GM10248 (cell line): Measurements from ENCODE around the gene TBC1D2B.

Experiments
- CTCF ChIA-PET: fragments of 300-600 bp; sonication (Branson Sonifier 250); formaldehyde crosslinking; extraction: SDS; loops from one replicate; lab custom pipeline; 2021; ENCODE audit warnings: antibody characterized with exemption; lab: Yijun Ruan, JAX
- POLR2A ChIA-PET: fragments of 350-650 bp; sonication (Branson Sonifier 250); formaldehyde crosslinking; extraction: SDS; loops from one replicate; lab custom pipeline; 2020; ENCODE audit warnings: antibody characterized with exemption; lab: Yijun Ruan, JAX
- DNase-seq: peaks from one replicate; pipeline ENCODE4 v3.0.0; 2012; ENCODE audit errors: extremely low spot score
- TF ChIP-seq, protein P1 (sequence below): IDR thresholded peaks from 2 replicates; pipeline ENCODE4 v1.5.1; 2012; ENCODE audit warnings: mild to moderate bottlenecking, low read depth; ENCODE audit errors: extremely low read depth, missing control alignments, control extremely low read depth

Gene TBC1D2B

DNA sequence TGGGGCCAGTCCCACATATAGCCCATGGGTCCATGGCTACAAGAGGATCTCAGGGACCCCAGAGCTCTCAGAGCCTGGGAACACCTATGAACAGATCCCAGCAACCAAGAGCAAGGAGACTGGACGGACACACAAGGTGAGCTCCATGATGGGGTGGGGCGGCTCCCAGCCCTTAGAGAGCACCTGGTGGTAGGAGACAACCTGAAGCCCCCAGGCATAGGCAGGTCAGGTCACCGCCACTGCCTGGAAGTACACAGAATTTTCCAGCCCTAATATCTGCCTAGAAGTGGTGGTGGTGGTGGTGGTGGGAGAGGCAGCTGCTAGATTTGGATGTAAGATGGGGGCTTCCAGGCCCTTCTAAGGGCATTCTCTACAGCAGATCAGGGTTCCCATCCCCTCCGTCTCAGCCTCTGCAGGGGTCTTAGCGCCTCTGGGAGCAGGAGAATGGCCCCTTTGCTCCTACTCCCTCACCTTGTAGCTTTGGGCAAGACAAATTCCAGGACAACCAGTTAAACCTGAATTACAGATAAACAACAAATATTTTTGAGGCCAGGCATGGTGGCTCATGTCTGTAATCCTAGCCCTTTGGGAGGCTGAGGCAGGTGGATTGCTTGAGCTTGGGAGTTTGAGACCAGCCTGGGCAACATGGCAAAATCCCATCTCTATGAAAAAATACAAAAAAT is 24.1 kb upstream of the TBC1D2B start:
- TF ChIP-seq, protein P1, sequence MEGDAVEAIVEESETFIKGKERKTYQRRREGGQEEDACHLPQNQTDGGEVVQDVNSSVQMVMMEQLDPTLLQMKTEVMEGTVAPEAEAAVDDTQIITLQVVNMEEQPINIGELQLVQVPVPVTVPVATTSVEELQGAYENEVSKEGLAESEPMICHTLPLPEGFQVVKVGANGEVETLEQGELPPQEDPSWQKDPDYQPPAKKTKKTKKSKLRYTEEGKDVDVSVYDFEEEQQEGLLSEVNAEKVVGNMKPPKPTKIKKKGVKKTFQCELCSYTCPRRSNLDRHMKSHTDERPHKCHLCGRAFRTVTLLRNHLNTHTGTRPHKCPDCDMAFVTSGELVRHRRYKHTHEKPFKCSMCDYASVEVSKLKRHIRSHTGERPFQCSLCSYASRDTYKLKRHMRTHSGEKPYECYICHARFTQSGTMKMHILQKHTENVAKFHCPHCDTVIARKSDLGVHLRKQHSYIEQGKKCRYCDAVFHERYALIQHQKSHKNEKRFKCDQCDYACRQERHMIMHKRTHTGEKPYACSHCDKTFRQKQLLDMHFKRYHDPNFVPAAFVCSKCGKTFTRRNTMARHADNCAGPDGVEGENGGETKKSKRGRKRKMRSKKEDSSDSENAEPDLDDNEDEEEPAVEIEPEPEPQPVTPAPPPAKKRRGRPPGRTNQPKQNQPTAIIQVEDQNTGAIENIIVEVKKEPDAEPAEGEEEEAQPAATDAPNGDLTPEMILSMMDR = no peak
- ChIA-PET CTCF (interaction anchor here (0.7 to 4.5 kb wide), 8 partner anchors 10 to 202 kb away, joined by 3 to 21 read pairs (median 5); no protein-coding TSS in a partner anchor), POLR2A (no interaction called here)
- no peak for DNase-seq

DNA sequence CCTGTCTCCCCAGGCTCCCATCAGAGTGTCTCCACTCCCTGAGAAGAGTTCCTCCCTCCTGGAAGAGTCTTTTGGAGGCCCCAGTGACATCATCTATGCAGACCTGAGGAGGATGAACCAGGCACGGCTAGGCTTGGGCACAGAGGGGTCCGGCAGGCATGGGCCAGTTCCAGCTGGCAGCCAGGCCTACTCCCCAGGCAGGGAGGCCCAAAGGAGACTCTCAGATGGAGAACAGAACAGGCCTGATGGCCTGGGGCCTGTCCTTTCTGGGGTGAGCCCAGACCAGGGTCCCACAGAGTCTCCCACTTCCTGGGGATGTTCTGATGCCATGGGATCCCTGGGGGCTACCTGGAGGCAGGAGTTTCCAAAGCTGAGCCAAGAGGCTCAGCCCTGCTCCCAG is 23.4 kb upstream of the TBC1D2B start:
- TF ChIP-seq, protein P1 = no peak

DNA sequence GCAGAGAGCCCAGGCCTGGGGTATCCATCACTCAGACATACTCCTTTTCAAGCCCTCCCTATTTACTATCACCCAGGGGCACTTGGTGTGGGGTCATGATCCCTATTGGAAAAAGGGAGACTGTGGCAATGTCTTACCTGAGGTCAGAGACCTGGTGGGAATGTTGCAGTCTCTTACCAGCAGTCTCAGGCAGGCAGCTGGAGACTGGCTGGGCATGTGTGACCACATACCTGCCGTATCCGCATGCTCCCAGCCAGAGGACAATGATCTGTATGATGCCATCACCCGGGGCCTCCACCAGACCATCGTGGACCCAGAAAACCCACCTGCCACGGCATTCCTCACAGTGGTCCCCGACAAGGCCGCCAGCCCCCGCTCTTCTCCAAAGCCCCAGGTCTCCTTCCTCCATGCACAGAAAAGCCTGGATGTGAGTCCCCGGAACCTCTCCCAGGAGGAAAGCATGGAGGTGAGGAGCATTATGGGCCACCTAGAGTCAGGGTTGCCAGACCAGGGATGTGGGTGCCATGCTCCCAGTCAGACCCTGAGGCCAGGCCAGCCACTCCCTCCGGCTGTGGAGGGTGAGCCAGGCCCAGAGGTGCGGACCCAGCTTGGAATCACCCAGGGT is 20.7 kb upstream of the TBC1D2B start:
- POLR2A ChIA-PET = no interaction called here
- TF ChIP-seq, protein P1 = no peak
- CTCF ChIA-PET = interaction anchor here (0.7 to 4.0 kb wide), 7 partner anchors 10 to 139 kb away, joined by 3 to 24 read pairs (median 3); no protein-coding TSS in a partner anchor
- DNase-seq = no peak

More for the DNA sequence above, 23.4 kb upstream of the TBC1D2B start:
- ChIA-PET CTCF (interaction anchor here (0.8 to 4.5 kb wide), 4 partner anchors 11 to 201 kb away, joined by 3 to 21 read pairs (median 5); no protein-coding TSS in a partner anchor), POLR2A (interaction anchor here (0.6 kb wide), 1 partner anchor 89 kb away, joined by 3 read pairs; no protein-coding TSS in a partner anchor)
- DNase-seq = no peak

DNA sequence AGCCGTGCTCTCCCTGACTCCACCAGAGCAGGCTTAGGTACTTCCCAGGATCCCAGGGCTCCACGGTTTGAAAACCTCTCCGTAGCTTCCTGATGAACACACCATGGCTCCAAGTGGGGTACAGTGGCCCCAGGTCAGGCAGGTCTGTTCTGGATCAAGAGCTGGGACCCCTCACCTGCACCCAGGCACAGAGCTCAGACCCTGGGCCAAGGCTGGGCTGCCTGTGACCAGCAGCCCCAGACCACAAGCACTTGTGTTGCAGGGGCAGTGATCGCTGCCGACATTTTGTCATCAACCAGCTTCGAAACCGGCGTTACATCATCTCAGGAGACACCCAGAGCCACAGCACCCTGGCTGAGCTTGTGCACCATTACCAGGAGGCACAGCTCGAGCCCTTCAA is 20.2 kb upstream of the TBC1D2B start:
- CTCF ChIA-PET = interaction anchor here (0.7 to 4.0 kb wide), 5 partner anchors 11 to 139 kb away, joined by 3 to 24 read pairs (median 4); no protein-coding TSS in a partner anchor
- POLR2A ChIA-PET = no interaction called here
- DNase-seq = no peak
- TF ChIP-seq, protein P1 = no peak

DNA sequence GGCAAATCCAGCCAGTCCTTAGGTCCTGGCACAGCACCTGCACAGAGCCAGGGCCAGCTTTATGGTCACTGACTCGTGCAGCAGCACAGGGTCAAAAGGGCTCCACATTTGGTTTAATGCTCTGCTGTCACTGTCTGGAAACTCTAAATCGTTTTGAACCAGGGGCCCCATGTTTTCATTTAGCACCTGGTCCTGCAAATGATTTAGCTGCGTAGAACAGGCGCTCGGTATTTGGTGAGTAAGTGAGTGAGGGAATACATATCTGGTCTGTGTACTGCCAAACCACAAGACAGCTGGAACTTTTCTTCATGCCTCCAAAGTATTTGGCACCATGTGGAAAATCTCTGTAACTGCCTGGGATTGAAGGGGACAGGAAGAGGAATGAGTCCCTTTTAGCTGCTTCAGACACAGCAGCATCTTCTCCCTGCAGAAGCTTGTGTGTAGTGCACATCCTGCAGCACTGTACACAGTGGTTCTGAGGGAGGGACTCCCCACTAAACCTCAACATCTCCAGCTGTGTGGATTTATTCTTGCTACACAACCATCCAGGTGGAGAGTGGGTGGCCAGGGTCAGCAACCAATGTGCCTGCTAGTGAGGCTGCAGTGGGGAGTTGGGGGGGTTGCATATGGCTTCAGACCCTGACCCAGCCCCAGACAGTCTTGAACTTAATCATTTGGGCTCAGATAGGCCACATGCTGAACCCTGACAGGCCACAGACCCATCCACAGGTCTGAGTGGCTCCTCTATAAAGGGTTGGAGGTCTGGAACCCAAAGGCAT is 15.9 kb upstream of the TBC1D2B start:
- TF ChIP-seq, protein P1 = no peak
- POLR2A ChIA-PET = interaction anchor here (0.6 kb wide), 1 partner anchor 207 kb away, joined by 4 read pairs; no protein-coding TSS in a partner anchor
- no peak for DNase-seq
- CTCF ChIA-PET = interaction anchor here (0.9 to 2.6 kb wide), 8 partner anchors 10 to 134 kb away, joined by 3 to 17 read pairs (median 4); no protein-coding TSS in a partner anchor
